HG02623 (cell line): ENCODE data around the gene WNT11.

Source experiments
- ATAC-seq: cut with Tn5 transposase; IDR thresholded peaks from one replicate; pipeline ENCODE4 v1.9.1; 2021; ENCODE audit warnings: moderate library complexity; ENCODE audit not compliant: unreplicated experiment

Gene WNT11

DNA sequence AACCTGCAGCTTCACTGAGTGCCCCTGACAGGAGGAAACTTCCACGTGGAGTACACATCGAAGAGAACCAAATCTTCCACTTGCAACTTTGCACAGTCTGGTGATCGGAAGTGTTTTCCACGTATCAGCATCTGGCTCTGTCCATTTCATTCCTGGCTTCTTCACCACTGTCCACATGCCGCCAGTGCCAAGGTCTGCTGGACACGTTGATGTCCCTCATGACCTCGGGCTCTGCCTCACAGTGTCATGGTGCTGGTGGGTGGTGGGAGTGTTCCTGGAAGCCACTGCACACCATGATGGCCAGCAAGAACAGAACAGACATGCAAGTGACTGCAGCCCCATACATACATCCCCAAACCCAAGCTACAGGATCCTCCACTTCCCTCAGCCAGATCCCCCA lies 48.4 kb downstream of the WNT11 start:
- no peak for ATAC-seq

DNA sequence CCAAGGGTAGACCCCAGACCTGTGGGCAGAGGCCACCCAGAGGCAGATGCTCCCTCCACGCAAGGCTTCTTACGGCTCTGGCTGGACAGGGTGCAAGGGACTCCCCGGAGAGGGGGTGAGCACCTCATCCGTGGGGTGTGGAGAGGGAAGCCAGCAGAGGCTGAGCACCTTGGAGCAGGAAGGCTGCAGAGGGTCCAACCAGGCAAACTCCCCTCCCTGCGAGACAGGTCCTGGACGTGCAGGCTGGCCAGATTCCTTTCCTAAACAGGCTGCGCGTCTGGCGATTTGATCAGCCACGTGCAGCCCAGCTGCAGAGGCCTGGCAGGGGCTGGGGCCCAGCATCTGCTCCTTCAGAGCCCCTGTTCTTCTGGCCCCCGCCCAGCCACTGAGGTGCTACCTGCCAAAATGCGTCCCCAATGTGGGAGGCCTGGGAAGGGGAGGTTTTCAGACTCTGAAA lies 49.3 kb downstream of the WNT11 start:
- ATAC-seq = no peak

DNA sequence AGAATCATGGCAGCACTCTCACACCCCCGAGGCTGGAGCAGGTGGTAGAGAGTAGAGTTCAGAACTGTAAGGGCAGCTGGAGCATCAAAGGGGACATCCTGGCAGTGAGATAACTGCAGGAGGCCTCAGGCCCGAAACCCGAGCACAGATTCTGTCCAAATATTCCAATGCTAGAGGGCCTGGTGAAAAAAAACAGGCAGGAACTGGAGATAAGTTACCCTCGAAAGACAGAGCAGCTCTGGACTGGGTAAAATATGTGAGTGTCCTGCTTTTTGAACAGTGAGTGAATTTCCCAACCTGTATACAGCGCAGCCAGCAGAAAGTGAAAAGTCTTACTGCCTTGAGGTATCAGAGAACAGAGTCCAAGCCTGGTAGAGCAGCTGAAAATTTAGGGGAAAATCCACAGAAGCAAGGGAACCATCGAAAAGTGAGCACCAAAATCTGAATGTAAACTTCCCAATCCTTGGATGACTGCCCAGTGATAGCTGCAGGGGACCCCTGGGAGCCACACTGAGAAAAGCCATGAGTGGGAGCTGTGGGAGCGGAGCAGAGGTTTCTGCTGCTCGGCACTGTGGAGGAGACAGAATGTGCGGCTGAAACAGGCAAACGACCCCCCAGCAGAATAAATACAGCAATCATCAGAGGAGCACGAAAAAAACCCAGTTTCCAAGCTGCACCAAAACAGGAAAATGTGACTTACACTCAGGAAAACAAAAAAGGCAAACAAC lies 50.6 kb downstream of the WNT11 start:
- no peak for ATAC-seq

DNA sequence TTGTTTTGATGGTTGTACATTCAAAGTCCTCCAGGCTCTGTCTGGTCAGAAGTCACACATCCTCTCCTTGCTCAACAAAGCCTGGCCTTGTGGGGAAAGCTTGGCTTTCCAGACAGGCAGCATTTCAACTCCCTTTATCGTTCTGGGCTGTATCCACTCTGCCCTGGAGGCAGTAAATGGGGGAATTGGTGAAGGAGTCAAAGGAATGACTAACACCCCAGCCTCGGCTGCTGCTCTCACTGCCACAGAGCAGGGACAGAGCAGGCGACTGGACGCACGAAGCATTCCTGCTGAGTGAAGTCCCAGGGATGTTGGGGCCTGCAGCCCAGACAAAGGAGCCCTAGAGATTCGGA lies 52.8 kb downstream of the WNT11 start:
- ATAC-seq = no peak

DNA sequence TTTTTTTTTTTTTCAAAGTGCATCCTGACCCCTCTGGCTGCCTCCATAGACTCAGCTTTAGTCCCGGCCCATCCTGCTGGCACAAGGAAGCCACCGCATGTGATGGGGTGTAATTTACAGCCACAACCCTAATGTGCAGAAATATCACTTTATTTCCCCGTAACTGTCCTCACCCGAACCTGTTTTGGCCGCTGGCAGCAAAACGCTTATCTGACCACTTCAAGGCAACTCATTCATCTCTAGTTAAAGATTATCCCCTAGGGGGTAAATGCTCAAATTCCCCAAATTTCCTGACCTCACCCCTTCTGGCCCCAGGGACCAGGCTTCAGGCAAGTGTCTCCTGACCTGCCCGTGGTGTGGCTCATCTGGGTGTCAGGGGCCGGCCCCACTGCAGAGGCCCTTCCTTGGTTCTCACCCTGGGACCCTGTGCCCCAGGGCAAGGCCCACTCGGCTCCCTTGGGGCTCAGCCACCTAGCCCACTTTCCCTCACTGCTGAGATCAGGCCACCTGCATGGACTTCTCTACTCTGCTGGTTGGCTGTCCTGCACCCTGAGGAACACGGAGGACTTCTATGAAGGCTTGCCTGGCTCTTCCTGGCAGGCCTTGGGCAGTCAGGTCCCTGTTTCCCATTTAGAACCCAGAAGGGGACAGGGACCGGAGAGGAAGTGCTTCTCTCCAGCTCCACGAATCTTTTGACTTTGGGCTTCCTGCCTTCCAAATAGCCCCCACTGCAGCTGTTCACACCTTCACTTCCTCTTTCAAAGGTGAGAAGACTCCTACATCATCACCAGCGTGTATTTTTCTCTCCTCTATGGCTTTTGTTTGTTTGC lies 53.3 kb downstream of the WNT11 start:
- peak; percentile 43 for ATAC-seq

DNA sequence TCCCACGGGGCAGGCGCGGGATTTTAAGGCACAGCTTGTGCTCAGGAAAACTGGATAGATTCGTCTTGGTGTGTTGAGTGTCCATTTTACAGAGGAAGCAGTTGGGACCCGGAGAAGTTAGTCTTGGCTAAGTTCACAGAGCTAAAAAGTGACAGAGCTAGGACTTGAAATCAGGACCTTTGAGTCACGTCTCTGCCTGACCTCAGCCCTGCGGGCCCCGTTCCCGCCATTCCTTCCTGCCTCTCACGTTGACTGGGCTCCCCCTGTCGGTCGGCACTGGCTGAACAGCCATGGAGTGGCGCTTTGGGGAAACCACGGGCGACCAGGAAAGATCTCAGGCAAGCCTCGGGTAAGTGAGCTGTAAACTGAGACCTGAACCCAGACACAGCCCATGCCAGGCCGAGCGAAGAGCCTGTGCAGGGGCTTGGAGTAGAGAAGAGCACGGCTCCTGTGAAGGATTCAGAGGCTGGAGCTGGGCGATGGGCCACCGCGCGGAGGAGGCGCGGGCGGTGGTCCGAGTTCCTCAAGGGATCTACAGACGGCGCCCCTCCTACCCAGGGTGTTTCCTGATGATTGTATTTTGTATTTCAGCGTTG lies 54.1 kb downstream of the WNT11 start:
- peak; percentile 61 for ATAC-seq

DNA sequence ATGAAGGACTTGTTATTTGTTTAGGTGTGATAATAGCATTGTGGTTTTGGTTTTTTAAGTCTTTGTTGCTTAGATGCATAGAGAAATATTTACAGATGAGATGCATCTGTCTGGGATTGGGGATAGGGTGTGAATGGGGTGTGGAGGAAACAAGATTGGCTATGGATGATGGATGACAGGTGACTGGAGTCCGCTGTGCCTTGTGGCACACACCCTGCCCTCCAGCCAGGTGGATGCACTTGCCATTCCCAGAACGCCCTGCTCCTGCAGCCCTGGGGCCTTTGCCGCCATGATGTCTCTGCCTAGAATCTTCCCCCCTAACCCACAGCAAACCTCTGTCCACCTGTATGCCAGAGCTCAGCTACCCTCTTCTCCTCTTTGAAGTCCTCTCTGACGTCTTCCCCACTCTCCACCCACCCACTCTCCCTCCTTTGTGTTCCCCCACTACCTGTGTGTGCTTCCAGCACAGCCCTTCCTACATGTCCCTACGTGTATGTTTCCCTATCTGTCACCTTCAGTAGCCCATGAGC lies 54.7 kb downstream of the WNT11 start:
- no peak for ATAC-seq

DNA sequence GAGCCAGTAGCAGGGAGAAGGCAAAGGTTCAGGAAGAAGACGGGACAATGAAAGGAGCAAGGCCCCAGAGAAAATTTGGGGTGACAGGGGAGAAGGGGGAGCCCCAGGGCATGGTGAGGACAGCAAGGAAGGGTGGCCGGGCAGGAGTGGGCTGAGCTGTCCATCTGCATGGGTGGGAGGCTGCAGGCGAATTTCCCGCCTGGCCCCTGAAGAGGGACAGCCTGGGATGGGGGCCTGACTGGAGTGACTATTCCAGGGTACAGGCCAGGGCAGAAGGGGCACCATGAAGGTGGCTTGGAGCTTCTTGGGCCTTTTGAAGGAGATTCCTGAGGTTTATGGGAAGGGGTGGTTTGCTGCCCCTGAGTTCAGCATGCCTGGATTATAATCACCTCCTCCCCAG lies 56.2 kb downstream of the WNT11 start:
- no peak for ATAC-seq

DNA sequence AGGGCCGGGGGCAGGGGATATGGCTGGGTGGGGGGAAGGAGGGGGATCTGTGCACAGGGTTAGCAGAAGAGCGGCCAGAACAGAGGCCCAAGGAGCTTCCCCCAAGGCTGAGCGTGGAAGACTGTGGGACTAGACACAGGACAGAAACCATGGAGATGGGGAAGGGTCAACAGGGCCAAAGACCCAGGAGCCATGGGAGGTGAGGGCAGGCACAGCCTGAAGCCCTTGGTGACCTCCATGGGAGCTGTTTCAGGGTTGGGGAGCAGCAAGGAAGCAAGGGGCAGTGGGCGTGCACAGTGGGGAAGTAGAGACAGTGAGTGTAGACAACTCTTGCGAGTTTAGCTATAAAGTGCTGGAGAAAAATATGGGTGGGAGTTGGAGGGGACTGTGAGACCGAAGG lies 56.6 kb downstream of the WNT11 start:
- ATAC-seq = no peak

DNA sequence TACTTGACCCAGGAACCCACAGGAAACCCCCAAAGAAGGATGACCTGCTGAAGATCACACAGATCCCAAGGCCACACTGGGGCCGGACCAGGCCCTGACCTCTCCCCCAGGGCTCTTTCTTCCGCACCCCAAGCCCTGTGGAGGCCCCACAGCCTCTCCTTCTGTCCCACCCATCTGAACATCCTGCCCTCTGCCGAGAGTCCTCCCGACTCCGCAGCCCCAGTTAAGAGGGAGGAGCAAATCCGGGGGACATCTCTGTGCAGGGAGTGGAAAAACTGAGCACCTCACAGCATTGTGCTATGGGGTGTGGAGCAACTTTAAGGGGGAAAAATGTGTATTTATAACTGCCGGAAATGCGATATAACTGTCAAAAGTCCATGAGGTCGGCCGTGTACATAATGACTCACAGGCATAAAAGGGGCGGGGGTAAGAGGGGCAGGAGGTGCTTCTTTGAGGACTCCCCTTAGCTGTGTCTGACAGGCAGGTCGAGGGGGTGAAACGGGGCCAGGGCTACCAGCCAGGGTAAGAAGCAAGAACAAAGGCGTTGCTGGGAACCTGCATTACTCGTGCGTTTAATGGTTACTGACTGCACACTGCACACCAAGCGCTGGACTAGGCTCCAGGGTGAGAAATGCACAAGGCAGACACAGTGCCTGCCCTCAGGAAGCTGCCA lies 57.2 kb downstream of the WNT11 start:
- no peak for ATAC-seq

DNA sequence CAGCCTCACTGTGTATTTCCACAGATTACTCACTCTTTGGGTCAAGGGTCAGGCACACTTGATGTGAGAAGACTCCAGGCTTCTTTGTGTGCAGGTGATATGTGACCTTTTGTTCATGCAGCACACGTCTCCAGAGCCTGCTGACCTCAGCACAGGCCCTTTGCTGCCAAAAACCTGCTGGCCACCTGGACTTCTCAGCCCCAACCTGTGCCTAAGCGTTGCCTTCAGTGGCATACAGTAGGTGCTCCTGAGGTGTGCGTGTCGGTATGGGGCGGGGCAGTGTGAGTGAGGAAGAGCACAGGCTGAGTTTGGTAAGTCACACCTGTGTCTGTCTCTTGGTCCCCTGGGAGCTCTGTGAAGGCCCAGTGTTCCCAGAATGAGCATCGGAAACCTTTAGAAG lies 58.1 kb downstream of the WNT11 start:
- no peak for ATAC-seq

DNA sequence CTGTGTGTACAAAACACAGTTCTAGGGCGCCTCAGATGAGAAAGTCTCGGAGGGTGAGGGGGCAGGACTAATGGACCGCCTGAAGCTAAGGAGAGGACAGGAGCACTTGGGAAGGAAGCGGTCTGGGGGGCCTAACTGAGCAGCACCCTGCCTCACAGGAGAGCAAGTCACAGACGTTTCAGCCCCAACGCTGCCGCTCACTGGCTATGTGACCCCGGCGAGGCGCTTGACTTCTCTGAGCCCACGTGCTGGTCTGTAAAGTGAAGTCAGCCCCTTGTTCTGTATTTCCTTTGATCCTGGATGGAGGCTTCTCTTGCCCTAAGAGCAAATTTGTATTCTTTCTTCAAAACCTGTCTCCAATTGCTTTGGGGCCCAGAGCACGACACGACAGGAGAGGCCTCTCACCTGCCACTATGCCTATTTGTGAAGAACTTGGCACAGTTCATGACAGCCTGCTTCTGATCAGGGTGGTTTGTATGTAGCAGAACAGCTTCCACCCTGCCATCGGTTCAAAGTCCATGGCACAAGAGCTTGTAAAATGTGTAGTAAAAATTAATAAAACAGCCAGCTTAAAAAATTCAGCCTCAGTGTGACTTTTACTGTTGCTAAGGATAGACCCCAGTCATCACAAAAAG lies 59.1 kb downstream of the WNT11 start:
- no peak for ATAC-seq

DNA sequence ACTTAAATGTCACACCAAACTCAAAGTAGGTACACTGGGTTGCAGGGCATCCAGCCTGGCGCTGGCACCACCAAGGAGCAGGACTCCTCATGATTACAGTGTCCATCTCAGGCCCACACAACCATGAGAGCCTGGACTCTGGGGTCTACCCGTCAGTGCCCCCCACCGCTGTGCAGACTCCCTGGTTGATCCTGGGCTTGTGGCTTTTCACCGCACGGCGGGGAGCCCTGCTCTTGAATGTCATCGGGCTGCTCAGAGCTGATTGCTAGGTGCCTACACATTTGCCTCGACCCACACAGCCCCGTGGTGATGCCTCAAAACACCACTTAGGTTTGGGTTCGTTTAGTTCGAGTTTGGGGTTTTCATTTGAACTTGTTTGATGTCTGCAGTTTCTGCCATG lies 63.0 kb downstream of the WNT11 start:
- ATAC-seq = no peak

DNA sequence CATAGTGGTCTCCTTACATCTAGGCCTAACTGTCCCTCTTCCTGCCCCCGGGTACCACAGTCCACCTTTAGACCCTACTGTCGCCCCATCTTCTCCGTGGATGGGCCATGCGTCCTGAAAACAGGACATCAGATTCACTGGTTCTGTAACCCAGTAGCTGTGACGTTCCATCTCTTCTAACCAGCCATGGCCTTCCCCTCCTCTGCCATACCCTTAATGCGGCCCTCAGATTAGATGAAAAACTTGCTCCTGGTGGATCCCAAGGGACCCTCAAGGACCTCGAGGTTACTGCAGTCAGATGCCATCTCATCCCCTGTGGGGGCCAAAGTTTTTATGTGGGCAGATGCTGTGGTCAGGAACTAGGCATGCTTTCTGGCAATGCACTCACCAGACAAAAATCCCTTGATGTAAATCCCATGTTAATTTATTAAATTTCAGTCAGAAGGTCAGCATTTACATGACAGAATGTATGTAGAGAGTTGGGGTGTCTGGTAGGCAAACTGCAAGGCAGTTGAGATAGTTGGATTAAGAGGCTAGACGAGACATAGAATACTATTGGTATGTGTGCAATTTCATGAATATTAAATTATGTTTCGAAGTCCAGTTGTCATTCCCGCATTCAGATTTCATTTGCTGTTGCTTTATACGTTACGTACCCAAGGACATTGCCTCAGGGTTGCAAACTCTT lies 64.3 kb downstream of the WNT11 start:
- no peak for ATAC-seq

DNA sequence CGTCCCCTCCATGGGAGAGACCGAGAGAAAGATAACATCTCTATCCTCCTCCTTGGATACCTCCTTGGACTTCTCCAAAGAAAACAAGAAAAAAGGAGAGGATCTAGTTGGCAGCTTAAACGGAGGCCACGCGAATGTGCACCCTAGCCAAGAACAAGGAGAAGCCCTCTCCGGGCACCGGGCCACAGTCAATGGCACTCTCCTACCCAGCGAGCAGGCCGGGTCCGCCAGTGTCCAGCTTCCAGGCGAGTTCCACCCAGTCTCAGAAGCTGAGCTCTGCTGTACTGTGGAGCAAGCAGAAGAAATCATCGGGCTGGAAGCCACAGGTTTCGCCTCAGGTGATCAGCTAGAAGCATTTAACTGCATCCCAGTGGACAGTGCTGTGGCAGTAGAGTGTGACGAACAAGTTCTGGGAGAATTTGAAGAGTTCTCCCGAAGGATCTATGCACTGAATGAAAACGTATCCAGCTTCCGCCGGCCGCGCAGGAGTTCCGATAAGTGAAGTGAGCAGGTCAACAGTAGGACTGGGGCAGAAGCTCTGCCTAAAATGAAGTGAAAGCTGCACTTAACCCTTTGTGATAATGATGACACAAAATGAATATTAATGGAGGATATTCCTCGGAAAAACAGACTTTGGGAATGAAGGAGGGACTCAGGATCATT lies 65.3 kb downstream of the WNT11 start:
- no peak for ATAC-seq

DNA sequence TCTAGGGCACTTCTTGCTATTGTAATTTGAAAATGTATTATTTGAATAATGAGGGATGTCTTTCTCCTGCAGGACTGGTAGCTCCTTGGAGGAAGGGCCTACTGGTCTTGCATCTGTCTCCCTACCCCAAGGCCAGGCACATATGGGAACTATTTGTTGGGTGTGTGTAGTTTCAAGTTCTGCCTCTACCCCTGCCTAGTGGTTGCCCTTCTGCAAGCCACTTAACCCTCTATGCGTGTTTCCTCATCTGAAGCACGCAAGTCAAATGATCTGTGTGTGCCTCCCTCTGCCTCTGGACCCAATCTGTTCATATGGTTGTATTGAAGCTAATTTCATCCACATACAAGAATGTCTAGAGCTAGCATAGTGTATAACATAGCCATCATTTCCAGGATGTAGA lies 67.0 kb downstream of the WNT11 start:
- no peak for ATAC-seq
